Esophagus squamous epithelium (tissue), 5 donors: Measurements from ENCODE around the gene GAS2L2. TPM values are rescaled to one million over a fixed set of nuclear protein-coding genes. Genes with fewer than 3 reads are reported as not detected.

Experiments used
- DNase-seq: peaks from one replicate; lab custom pipeline; 2025; lab: John Stamatoyannopoulos, UW
- H3K27ac ChIP-seq, 4 donors: fragments of 200-600 bp; sonication (generic); one replicate each; pipeline ENCODE4 v1.5.1; 2016 to 2019; ENCODE audit warnings: mild to moderate bottlenecking in 1 of 4
- H3K27me3 ChIP-seq, 4 donors: fragments of 200-600 bp; sonication (generic); 1 replicate in 3 of 4; 2 replicates in 1 of 4; pipeline versions ENCODE4 v1.5.1 to v1.6.0; 2017 to 2021; ENCODE audit warnings: antibody characterized with exemption in 1 of 4
- H3K36me3 ChIP-seq, 3 donors: fragments of 200-600 bp; sonication (generic); one replicate each; pipeline ENCODE4 v1.5.1; 2016 to 2019
- H3K4me1 ChIP-seq, 3 donors: fragments of 200-600 bp; sonication (generic); one replicate each; pipeline ENCODE4 v1.5.1; 2017 to 2019
- H3K4me3 ChIP-seq, 4 donors: fragments of 200-600 bp; sonication (generic); 1 replicate in 3 of 4; 2 replicates in 1 of 4; pipeline ENCODE4 v1.5.1; 2016 to 2019; ENCODE audit warnings: mild to moderate bottlenecking in 2 of 4, moderate library complexity in 1 of 4
- H3K9me3 ChIP-seq, 3 donors: fragments of 200-600 bp; sonication (generic); one replicate each; pipeline ENCODE4 v1.5.1; 2016 to 2019
- POLR2A ChIP-seq, 4 donors: fragments of 450-650 bp; IDR thresholded peaks; one replicate each; pipeline ENCODE4 v1.6.1; 2017; ENCODE audit warnings: antibody characterized with exemption in 4 of 4, mild to moderate bottlenecking in 4 of 4, moderate library complexity in 3 of 4
- WGBS, 2 donors: methylation state at CpG; one replicate each; pipeline ENCODE4 v1.1.5; 2018; 5-methylcytosine and 5-hydroxymethylcytosine counted together
- intact Hi-C: fragments of 100-400 bp; cut with DNase I; formaldehyde crosslinking; loops from one replicate; pipeline ENCODE4 v1.15.0; 2022
- total RNA-seq, 4 donors: library from RNA; depleted of rRNA; stranded (reverse); fragments of >200 nt; gene quantifications; one replicate each; pipeline ENCODE4 v1.1.0, GENCODE V29; 2016
- TF ChIP-seq, protein P1 (sequence below), 6 experiments: fragments of 450-650 bp in 4 of 6; fragments of 200-600 bp in 2 of 6; sonication (generic) in 2 of 6; IDR thresholded peaks; one replicate each; pipeline ENCODE4 v1.5.1; 2016 to 2019; ENCODE audit warnings: antibody characterized with exemption in 6 of 6, mild to moderate bottlenecking in 4 of 6, moderate library complexity in 4 of 6
- donor health status: DM: yes; HTN: yes; CAD: no.

GAS2L2 gene
- total RNA-seq, 4 donors from 2014 or later: not detected

DNA sequence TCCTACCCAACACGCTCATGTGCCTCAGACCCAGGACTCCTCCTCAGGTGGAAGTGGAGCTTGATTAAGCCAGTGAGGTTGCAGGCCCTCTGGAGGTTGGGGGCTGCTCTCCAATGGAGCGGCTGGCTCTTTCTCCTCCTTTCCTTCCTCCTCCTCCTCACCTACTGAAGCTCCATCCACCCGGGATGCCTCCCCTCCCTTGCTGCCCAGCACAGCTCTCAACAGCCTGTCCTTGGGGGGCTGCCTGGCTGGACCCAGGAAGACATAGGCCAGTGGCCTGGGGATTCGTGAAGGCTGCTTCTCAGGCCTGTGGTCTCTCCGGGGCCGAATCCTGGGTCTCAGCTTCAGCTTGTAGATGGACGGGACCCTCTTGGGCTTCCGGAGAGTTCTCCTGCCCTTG is 8.2 kb downstream of the GAS2L2 start:
- TF ChIP-seq, protein P1, sequence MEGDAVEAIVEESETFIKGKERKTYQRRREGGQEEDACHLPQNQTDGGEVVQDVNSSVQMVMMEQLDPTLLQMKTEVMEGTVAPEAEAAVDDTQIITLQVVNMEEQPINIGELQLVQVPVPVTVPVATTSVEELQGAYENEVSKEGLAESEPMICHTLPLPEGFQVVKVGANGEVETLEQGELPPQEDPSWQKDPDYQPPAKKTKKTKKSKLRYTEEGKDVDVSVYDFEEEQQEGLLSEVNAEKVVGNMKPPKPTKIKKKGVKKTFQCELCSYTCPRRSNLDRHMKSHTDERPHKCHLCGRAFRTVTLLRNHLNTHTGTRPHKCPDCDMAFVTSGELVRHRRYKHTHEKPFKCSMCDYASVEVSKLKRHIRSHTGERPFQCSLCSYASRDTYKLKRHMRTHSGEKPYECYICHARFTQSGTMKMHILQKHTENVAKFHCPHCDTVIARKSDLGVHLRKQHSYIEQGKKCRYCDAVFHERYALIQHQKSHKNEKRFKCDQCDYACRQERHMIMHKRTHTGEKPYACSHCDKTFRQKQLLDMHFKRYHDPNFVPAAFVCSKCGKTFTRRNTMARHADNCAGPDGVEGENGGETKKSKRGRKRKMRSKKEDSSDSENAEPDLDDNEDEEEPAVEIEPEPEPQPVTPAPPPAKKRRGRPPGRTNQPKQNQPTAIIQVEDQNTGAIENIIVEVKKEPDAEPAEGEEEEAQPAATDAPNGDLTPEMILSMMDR (IDR thresholded peaks at IDR 0.05): no peak
- TF ChIP-seq POLR2A (IDR thresholded peaks at IDR 0.05): no peak
- no peak for DNase-seq
- intact Hi-C loops: loop anchor here (5.0 kb wide), 1 partner anchor 133 kb away; no protein-coding TSS in a partner anchor
- WGBS, 2 donors: 57 to 65% methylated on average over 3 to 7 of the region's 8 CpGs
- no peak overlapping the region for H3K4me3 ChIP-seq
- peaks cover 0 to 100% (median 7%) of the 10 kb centered on the region in 4 donors for H3K27me3 ChIP-seq
- no peak overlapping the region for H3K27ac ChIP-seq
- peaks cover 14 to 33% (median 20%) of the 10 kb centered on the region in 3 donors for H3K4me1 ChIP-seq
- no peaks in the 10 kb centered on the region for H3K9me3 ChIP-seq
- no peaks in the 10 kb centered on the region for H3K36me3 ChIP-seq

DNA sequence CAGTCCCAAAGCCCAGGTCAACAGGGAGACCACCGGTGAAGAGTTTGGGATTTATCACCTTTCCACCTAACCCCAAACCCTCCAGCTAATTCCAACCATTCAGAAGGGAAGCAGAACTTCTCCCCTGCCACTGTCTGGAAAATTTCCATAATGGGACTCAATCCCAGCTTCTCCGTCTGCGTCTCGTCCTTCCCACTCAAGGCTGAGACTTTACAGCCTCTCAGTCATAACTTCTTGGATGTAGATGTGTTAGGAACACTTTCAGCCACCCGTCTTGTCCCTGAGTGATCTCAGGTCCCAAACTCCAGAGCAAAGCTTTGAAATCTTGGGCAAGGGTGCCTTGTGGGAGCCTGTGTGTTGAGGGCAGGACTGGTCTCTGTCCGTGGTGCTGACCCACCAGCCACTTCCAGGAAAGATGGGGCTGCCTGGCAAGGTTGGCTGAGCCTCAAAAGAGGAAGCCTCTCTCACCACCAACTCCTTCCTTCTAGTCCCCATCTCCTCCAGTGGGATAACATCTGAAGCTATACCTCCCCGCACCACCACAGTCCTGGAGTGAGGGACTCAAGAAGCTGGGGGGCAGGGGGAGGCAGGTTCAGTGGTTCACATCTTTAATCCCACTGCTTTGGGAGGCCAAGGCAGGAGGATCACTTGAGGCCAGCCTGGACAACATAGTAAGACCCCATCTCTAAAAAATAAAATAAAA is 9.3 kb downstream of the GAS2L2 start:
- H3K27me3 ChIP-seq: peaks cover 0 to 100% (median 5%) of the 10 kb centered on the region in 4 donors
- H3K9me3 ChIP-seq: no peaks in the 10 kb centered on the region
- H3K4me1 ChIP-seq: peaks cover 14 to 27% (median 17%) of the 10 kb centered on the region in 3 donors
- TF ChIP-seq, protein P1 (IDR thresholded peaks at IDR 0.05): no peak
- TF ChIP-seq POLR2A (IDR thresholded peaks at IDR 0.05): no peak
- no peak overlapping the region for H3K4me3 ChIP-seq
- DNase-seq: no peak
- no peak overlapping the region for H3K27ac ChIP-seq
- intact Hi-C loops: no loop called here
- no peaks in the 10 kb centered on the region for H3K36me3 ChIP-seq
- WGBS, 2 donors: 54 to 55% methylated on average over 6 to 7 of the region's 7 CpGs

DNA sequence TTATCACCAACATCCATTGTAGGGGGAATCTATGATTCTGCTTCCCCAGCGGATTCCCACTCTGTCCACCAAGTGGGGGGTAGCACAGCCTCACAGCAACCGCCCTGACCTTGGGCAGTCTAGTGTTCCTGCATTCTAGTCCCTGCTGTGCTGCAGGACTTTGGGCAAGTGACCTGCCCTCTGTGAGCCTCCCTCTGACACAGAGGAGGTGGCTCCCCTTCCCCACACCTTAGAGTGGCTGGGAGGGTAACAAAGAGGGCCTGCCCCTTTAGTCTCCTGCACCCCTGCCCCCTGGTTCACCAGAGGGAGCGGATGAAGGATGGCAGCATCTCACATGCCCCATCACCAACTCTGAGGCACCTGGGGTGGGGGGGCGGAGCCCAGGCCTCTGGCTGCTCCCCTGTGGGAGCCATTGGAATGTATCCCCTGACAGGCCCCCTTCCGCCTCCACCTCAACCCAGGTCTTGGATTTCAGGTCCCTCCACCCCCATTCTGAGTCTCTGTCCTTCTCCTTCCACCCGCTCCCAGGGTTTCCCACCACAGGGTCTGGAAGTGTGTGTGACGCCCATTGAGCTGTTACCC is 10.1 kb downstream of the GAS2L2 start:
- DNase-seq: no peak
- no peak overlapping the region for H3K4me3 ChIP-seq
- no peaks in the 10 kb centered on the region for H3K9me3 ChIP-seq
- intact Hi-C loops: no loop called here
- H3K4me1 ChIP-seq: peaks cover 13 to 19% (median 14%) of the 10 kb centered on the region in 3 donors
- 63 to 68% methylated on average over 4 to 5 of the region's 7 CpGs for WGBS, 2 donors
- TF ChIP-seq, protein P1 (IDR thresholded peaks at IDR 0.05): no peak
- TF ChIP-seq POLR2A (IDR thresholded peaks at IDR 0.05): no peak
- no peaks in the 10 kb centered on the region for H3K36me3 ChIP-seq
- H3K27me3 ChIP-seq: peaks cover 0 to 96% (median 5%) of the 10 kb centered on the region in 4 donors
- no peak overlapping the region for H3K27ac ChIP-seq

DNA sequence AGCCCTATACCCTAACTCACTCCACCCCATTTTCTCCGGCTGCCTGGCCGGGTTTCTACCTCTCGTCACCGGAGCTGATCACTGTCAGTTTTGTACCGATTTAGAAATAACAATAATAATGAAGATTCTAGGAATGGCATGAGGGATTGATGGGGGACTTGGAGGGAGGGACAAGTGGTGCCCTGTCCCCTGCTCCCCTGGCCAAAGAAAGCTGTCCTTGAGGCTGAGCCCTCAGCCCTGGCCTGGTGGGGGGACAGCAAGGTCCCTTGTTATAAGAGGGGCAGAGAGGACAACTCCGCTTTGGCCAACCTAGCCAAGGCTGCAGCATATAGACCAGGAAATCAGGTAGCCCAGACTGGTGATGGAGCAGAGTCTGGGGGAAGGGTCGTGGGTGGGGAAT is 10.5 kb downstream of the GAS2L2 start:
- DNase-seq: no peak
- no peak overlapping the region for H3K4me3 ChIP-seq
- no peaks in the 10 kb centered on the region for H3K9me3 ChIP-seq
- no peaks in the 10 kb centered on the region for H3K36me3 ChIP-seq
- peaks cover 9 to 14% (median 10%) of the 10 kb centered on the region in 3 donors for H3K4me1 ChIP-seq
- no peak overlapping the region for H3K27ac ChIP-seq
- TF ChIP-seq, protein P1 (IDR thresholded peaks at IDR 0.05): no peak
- TF ChIP-seq POLR2A (IDR thresholded peaks at IDR 0.05): no peak
- peaks cover 0 to 91% (median 5%) of the 10 kb centered on the region in 4 donors for H3K27me3 ChIP-seq
- intact Hi-C loops: no loop called here
- WGBS, 2 donors: 68 to 70% methylated on average over 7 of the region's 7 CpGs
